ENCODE data around the gene AQP12A. TPM values are rescaled to one million over a fixed set of nuclear protein-coding genes. Genes with fewer than 3 reads are reported as not detected.

Gene AQP12A
- not detected in 2 replicates for total RNA-seq

GRCh38 chr2:240691631-240692420 is at the start of gene AQP12A:
AQP12A (plus strand) TSS chr2:240691866; CDS start chr2:240691914, 48 bp downstream.

GRCh38 chr2:240682431-240683224 is 9.0 kb upstream of the AQP12A start, which contains the start of gene AQP12B:
AQP12B (minus strand) TSS chr2:240682885; CDS start chr2:240682837, 48 bp downstream.

Other genes with a start within 250 kb of the AQP12A start
- gene ANKMY1, start 133.9 kb upstream of the AQP12A start, total RNA-seq: 2.8 and 6.5 TPM in 2 replicates
- 2.3 and 3.5 TPM in 2 replicates for gene DUSP28, start 131.5 kb upstream of the AQP12A start, total RNA-seq
- 51.2 and 63.3 TPM in 2 replicates for gene RNPEPL1, start 123.4 kb upstream of the AQP12A start, total RNA-seq
- 17.9 and 23.1 TPM in 2 replicates for gene CAPN10, start 105.1 kb upstream of the AQP12A start, total RNA-seq
- 0.10 TPM in 1 of 2 replicates, not detected in the other for gene GPR35, start 66.4 kb upstream of the AQP12A start, total RNA-seq
- not detected in 2 replicates for gene AQP12B, start 9.0 kb upstream of the AQP12A start, total RNA-seq
- gene KIF1A, start 128.4 kb downstream of the AQP12A start, total RNA-seq: 0.13 TPM in 1 of 2 replicates, not detected in the other
- gene AGXT, start 177.0 kb downstream of the AQP12A start, total RNA-seq: not detected in 2 replicates
- gene MAB21L4, start 204.3 kb downstream of the AQP12A start, total RNA-seq: not detected in 2 replicates
- not detected in 2 replicates for gene CROCC2, start 214.5 kb downstream of the AQP12A start, total RNA-seq

Data from mammary microvascular endothelial cell (primary cell).